Neural progenitor cell (in vitro differentiated cells): ENCODE results near the gene TEDC1.

ENCODE experiments used
- CTCF ChIP-seq: fragments of 200-600 bp; sonication (generic); IDR thresholded peaks from 2 replicates; pipeline ENCODE4 v1.5.1; 2017; ENCODE audit warnings: antibody characterized with exemption, mild to moderate bottlenecking
- EZH2 ChIP-seq: fragments of 200-600 bp; sonication (generic); IDR thresholded peaks from 2 replicates; pipeline ENCODE4 v1.6.1; 2017; ENCODE audit warnings: antibody characterized with exemption, mild to moderate bottlenecking, moderate library complexity
- EZH2phosphoT487 ChIP-seq: fragments of 200-600 bp; sonication (generic); IDR thresholded peaks from 2 replicates; pipeline ENCODE4 v1.6.1; 2017; ENCODE audit warnings: antibody characterized with exemption

GRCh38 chr14:105501504-105502291, 10.7 kb downstream of the TEDC1 start:
- TF ChIP-seq CTCF: no peak
- TF ChIP-seq EZH2: no peak
- no peak for TF ChIP-seq EZH2phosphoT487
